Measurements from ENCODE around the gene MBNL1. TPM values are rescaled to one million over a fixed set of nuclear protein-coding genes. Genes with fewer than 3 reads are reported as not detected.

The MBNL1 gene
- total RNA-seq, 4 donors from 2014 or later: 346 to 530 (median 397) TPM

DNA sequence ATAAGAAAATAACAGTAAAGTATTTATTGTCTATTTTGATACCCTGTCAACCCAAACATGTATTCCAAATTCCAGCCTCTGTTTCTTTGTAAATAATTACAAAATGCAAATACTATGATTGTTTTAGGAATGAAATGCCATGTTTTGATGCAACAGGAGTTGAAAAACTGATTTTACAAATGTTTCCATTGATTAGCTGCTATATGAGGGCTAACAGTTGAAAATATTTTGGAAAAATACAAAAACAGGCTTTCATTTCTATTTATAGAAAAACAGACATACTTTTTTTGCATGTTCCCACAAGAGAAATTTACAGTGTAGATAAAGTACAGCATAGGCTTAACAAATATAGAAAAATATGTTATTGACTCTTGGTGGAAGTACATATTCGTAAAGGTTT is 20.0 kb downstream of the MBNL1 start:
- DNase-seq (ENCODE audit: low spot score) (no peak), ATAC-seq (ENCODE audit: low FRiP score) (no peak)

GRCh38 chr3:152289708-152290107 is 21.0 kb downstream of the MBNL1 start:
- ATAC-seq (ENCODE audit: low FRiP score): no peak
- TF ChIP-seq CTCF (IDR thresholded peaks at IDR 0.05): no peak
- DNase-seq (ENCODE audit: low spot score): no peak

More for the DNA sequence above, 20.0 kb downstream of the MBNL1 start:
- TF ChIP-seq CTCF (IDR thresholded peaks at IDR 0.05): no peak

- no peak for TF ChIP-seq CTCF (IDR thresholded peaks at IDR 0.05)
- no peak for DNase-seq (ENCODE audit: low spot score)
- ATAC-seq (ENCODE audit: low FRiP score): no peak
These were observed 21.6 kb downstream of the MBNL1 start for GRCh38 chr3:152290374-152290773.

- ATAC-seq (ENCODE audit: low FRiP score) (no peak), DNase-seq (ENCODE audit: low spot score) (no peak)
- TF ChIP-seq CTCF (IDR thresholded peaks at IDR 0.05): no peak
These were observed 22.5 kb downstream of the MBNL1 start for GRCh38 chr3:152291238-152291637.

GRCh38 chr3:152291649-152292066 is 22.9 kb downstream of the MBNL1 start:
- DNase-seq (ENCODE audit: low spot score): no peak
- no peak for TF ChIP-seq CTCF (IDR thresholded peaks at IDR 0.05)
- no peak for ATAC-seq (ENCODE audit: low FRiP score)

DNA sequence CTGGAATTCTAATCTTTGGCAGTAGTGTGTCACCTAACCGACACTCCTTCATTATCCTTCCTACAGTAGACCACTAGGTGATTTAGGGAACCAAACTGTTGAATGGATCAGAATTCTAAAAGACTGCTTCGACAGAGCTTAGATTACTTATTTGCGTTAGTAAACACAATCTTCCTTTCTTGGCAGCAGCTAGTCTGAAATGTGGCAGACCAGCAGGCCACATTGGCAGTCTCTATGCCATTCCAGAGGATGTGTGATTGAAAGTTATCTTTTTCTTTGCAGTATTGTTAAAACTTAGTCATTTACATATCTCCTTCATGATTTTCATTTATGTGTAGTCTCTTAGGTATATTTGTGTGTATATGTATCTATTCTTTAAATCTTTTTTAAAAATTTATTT is 23.6 kb downstream of the MBNL1 start:
- no peak for ATAC-seq (ENCODE audit: low FRiP score)
- DNase-seq (ENCODE audit: low spot score): no peak
- TF ChIP-seq CTCF (IDR thresholded peaks at IDR 0.05): no peak

DNA sequence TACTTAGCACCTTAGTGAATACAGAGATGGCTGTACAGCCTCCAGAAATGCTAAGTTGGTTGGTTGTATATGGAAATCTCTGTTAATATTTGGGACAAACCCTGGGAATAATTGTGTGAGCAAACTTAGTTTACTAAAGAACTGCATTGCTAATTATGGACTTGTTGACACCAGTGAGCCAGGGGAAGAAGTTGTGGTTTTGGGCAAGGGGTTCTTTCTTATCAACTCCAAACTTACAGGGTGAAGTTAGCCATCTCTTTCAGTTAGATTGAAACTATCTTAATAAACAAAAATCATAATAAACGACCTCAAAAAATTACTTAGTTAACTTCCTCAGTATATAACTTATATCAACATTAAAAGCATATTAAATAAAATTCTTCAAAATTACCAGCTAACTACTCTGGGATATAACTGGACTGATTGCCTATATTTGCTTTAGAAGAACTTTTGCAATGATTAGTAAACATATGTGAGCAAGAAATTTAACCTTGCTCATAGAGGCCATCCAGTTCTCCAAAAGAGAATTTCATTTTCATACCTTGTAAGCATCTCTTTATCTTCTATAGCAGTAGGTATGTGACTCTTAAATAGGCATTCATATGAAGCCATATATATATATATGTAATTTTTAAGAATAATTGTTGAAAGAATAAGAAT is 24.7 kb downstream of the MBNL1 start:
- TF ChIP-seq CTCF (IDR thresholded peaks at IDR 0.05): no peak
- DNase-seq (ENCODE audit: low spot score) (no peak), ATAC-seq (ENCODE audit: low FRiP score) (no peak)
